Skin epidermis (tissue), 12 donors: Measurements from ENCODE around the gene CIITA.

ENCODE experiments used
- H3K27ac ChIP-seq, 21 experiments: fragments of 200-600 bp; sonication (generic) in 11 of 21; one replicate each; pipeline ENCODE4 v1.5.0; 2020; ENCODE audit warnings: mild to moderate bottlenecking in 3 of 21, inconsistent platforms in 2 of 21, moderate library complexity in 2 of 21
- H3K4me3 ChIP-seq, 7 experiments: fragments of 200-600 bp; sonication (generic) in 2 of 7; one replicate each; pipeline ENCODE4 v1.5.0; 2020; ENCODE audit warnings: inconsistent platforms in 2 of 7, mild to moderate bottlenecking in 2 of 7, moderate library complexity in 1 of 7

Gene CIITA

DNA sequence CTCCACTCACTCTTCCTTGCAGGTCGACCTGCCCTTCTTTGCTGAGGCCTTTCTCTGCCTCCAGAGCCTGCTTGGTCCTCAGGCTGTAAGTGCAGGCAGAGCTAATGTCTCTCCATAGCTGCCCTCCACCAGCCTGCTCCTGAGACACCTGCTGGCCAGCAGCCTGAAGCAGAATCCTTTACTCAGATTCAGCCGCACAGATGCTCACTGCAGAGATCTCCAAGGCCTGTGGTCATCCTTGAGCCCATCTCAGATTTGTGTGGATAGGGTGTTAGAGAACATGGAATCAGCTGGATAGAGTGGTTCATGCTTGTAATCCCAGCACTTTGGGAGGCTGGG, 53.7 kb downstream of the CIITA start:
- no peak overlapping the region for H3K4me3 ChIP-seq
- no peak overlapping the region for H3K27ac ChIP-seq

DNA sequence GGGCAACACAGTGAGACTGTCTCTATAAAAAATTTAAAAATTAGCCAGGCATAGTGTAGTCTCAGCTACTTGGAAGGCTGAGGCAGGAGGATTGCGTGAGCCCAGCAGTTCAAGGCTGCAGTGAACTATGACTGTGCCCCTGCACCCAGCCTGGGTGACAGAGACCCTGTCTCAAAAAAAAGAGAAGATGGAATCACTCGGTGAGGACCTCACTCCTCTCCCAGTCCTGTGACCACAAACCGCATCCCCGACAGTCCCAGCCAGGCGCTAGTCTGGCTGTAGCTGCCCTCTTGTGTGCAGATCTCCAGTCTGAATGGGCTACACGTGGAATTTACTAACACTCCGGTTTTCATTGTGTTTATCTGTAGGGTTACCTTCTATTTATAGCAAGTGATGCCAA, 54.1 kb downstream of the CIITA start:
- H3K27ac ChIP-seq: no peak overlapping the region

DNA sequence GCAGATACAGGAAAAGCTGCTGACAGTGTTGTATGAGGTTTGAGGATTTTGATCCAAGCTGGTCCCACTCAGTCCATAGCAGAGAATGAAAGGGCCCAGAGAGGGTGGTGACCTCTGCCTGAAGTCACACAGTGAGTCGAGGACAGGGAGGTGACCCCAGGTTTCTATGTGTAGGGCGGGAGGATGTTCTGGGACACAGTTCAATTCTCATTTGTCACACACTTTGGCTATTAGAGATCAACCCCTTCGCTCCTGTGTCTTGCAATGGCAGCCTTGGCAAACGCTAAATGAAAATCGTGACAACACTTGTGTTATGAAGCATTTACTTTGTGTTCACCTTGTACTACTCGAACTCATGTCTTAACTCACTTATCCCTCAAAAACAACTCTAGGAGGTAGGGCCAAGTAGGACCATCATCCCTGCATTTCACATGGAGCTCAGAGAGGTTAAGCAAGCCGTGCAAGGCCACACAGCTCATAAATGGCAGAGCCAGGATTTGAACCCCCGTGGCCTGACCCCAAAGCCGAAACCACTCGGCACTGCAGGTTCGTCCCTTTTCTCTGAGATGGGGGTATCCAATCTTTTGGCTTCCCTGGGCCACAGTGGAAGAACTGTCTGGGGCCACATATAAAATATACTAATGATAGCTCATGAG, 55.1 kb downstream of the CIITA start:
- H3K4me3 ChIP-seq: no peak overlapping the region
- no peak overlapping the region for H3K27ac ChIP-seq

More for the DNA sequence above, 54.1 kb downstream of the CIITA start:
- H3K4me3 ChIP-seq: no peak overlapping the region

DNA sequence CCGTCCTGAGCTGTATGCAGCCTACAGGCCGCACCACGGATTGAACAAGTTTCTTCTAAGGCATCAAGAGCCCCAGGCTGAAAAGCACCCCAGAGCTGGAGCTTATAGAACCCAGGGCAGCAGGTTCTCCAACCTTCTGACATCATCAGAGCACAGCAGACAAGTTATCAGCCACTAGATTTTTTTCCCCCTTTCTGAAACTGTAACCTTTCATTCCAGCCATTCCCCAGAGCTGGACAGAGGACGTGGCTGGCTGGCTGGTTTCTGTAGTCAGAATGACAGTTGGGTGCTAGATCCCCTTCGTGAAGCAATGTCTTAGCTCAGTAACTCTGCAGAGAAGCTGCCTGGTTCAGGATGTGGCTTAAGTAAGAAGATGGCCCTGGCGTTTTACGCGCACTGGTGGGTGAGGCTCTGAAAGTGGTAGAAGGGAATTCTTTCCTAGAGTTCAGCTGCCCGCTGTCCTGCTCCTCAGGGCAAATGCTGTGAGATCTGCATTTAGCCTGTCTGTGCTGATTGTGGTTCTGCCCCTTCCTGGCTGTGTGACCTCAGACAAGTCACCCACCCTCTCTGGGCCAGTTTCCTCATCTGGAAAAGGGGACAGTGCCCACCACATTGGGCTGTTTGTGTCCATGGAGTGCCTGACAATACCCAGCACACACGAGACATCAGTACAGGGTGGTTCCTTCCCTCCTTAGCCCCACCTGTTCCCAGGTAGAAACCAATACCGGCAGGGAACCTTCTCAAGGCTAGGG, 56.1 kb downstream of the CIITA start:
- no peak overlapping the region for H3K4me3 ChIP-seq
- H3K27ac ChIP-seq: no peak overlapping the region

DNA sequence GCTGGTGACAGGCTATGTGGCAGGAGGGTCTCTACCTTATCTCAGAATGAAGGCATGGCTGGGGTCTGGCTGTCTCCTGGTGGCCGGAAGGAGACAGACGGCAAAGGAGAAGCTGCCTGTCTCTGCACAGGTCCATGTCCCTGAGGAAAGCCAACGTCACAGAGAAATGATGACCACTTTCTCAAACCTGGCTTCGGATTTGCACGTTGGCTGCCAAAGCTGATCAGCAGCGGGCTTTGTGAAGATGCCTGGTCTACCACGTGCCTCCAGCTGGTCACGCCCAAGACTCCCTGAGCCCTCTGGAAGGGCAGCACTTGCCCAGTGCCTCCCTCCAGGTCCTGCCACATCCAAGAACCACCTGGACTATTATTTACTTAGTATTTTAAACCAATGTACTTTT, 56.9 kb downstream of the CIITA start:
- H3K27ac ChIP-seq: peak overlapping the region in 1 of 21 experiments; percentile 3

DNA sequence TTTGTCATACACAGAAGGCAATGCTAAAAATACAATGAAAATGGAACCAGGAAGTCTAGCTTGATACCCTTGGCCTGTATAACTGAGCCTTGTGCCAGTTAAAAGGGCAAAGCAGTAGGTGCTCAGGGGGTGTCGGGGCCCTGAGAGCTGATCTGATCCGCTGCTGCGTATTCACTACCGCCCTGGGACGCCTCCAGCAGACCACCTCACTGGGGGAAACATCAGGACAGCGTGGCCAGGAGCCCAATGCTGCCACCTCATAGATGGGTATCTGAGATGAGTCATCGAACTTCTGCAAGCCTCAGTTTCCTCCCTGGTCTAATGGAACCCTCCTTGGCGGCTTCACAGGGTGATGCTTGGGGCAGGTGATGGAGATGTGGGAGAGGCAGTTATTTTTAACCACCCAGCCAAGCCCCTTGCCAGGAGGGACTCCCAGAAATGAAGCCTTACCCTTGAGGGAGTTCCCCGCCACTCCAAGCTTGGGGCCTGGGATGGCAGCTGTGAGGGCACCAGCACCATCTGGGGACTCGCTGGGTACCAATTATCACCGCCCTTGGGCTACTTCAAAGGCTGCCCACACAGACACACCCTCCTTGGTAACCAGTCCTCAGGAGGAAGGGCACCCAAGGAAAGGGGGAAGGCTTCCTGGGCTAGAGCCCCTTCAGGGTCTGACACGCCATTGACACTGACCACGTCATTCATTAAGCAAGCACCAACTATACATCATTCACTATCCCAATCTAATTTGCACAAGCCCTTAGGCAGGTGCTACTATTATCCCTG, 57.5 kb downstream of the CIITA start:
- Histone ChIP-seq H3K4me3 (no peak overlapping the region), H3K27ac (peak overlapping the region in 1 of 21 experiments; percentile 3)

More for the DNA sequence above, 56.9 kb downstream of the CIITA start:
- H3K4me3 ChIP-seq: no peak overlapping the region

DNA sequence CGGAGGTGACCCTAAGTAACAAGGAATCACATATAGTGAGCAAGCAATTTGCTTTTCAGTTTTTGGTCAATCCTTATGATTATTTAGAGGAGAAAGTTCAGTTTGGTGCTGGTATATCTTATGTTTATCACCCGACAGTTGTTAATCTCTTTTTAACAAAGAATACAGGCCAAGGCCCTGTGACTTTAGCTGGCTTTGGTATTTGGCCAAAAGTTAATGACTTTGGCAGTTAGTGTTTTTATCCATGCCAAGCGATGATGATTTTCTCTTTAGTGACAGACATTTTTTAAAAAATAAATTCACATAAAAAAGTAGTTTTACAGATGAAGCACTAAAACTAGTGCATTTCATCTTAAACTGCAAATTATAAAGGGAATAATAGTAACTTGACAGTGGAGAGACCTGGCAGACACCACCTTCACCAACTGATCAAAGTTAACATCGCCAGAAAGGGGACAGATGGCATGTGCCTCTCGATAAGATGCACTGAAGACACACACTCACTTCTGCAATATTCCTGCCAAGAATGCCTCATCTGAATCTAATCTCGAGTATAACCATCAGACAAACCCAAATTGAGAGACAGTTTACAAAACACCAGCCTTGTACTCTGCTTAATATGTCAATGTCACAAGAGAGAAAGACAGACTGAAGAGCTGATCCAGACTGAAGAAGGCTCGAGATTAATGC, 58.4 kb downstream of the CIITA start:
- peak overlapping the region in 1 of 21 experiments; percentile 3 for H3K27ac ChIP-seq

DNA sequence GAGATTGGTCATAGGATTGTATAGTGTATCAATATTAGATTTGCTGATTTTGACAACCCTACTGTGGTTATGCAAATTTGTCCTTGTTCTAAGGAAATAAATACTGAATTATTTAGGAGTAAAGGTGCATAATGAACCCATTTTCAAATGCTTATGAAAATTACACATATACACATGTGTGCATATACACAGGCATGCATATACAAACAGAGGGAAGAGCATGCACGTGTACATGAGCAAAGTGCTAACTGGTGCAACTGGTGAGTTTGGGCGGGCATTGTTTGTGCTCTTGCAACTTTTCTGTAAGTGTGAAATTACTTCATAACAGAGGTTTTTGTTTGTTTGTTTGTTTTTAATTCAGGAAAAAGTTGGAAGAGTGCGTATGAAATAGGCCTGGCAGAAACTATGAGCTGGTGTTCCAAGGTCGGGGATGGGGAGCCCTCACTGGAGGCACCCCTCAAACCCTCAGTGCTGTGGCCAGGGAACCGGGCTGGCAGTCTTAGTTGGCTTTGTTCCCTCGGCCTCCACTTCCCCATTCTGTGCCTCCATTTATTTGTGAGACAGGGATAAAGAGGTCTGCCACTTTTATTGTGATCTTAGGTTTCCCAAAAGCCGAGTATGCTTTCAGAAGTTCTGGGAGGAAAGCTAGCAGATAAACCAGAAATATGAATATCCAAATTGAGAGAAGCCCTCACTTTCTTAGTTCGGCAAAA, 59.4 kb downstream of the CIITA start:
- H3K27ac ChIP-seq: peak overlapping the region in 6 of 21 experiments; percentile 19 to 66 (median 54)
- no peak overlapping the region for H3K4me3 ChIP-seq

More for the DNA sequence above, 58.4 kb downstream of the CIITA start:
- H3K4me3 ChIP-seq: no peak overlapping the region

DNA sequence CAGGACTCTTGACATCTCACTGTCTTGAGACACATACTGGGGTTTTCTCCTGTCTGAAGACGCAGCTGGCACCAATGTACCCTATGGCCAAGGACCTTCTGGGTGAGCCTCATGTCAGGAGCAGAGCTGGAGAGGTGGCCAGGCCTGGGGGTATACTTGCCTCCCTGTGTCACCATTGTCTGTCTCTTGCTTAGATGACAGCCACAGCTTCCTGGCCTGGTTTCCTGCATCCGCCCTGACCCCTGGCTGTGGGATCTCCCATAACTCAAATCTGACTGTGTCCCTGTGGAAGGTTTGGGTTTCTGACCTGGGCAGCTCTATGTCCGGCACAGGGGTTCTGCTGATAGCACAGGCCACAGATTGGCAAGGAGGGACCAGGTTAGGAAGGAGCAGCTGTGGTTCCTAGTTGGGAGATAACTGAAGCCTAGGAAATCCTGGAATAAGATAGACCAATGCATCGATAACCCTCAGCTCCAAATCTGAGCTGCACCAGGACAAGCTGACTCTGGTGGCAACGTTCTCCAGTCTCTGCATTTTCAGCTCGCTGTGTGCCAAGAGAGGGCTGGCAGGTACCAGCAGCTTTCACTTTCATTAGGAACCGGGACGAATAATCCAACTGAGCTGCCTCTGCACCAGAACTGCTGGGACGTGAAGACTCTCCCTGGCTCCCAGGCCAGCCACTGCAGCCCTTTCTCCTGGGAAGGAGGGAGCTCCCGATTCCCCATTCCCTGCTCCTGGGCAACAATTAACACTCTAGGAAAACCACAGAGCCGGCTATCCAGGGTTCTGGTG, 60.3 kb downstream of the CIITA start:
- peak overlapping the region in 4 of 7 experiments; percentile 6 to 18 (median 8) for H3K4me3 ChIP-seq
- peak overlapping the region in 15 of 21 experiments; percentile 8 to 66 (median 45) for H3K27ac ChIP-seq

DNA sequence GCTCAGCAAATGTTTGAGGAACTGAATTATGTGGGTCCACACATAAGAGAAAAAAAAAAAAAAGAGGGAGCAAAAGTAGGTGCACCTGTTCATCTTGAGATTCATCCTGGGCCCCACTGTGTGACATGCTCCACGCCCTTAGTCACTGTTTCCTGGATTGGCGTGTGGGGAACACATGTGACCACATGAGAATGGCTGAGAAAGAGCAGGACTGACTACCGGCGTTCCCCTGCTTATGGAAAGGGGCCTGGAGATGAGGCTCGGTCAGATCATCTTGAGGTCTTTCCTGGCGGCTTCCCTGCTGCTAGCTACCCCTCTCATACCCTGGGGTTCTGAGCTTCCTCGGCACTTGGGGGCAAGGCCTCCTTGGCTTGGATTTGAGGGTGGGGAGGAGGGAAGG, 61.3 kb downstream of the CIITA start:
- H3K27ac ChIP-seq: peak overlapping the region in 13 of 21 experiments; percentile 11 to 66 (median 36)
- no peak overlapping the region for H3K4me3 ChIP-seq

DNA sequence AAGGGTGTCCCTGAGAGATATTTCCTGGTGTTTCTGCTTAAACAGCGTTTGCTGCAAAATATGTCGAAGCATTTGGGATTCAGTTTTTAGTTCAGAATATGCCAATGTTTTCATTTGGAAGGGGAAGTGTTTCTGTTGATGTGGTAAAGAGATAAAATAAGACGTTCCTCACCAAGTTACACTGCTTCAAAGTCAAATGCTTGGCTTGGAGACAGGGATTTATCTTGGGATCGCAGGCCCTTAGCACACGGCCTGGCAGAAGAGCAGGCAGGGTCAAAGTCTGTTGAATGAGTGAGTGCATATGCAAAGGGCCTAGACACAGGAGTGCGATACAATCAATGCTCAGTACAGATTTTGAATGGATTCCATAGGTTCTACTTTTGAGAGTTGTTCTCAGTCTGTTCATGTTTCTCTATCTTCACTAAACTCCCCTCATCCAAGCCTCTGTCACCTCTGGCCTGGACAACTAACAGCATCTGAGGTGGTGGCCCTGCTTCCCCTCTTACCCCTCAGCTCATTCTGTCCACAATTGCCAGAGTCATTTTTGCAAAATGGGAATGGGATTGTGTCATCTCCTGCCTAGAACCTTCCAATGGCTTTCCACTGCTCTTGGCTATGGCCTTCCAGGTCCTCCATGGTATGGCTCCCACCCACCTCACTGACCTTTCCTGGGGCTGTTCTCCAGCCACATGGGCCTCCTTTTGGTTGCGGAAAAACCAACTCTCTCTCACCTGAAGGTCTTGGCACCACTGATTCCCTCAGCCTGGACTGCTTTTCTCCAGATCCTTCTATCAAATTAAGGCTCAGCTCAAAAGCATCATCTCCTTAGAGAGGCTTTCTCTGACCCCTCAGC, 62.0 kb downstream of the CIITA start:
- Histone ChIP-seq H3K27ac (peak overlapping the region in 13 of 21 experiments; percentile 13 to 92 (median 42)), H3K4me3 (no peak overlapping the region)

DNA sequence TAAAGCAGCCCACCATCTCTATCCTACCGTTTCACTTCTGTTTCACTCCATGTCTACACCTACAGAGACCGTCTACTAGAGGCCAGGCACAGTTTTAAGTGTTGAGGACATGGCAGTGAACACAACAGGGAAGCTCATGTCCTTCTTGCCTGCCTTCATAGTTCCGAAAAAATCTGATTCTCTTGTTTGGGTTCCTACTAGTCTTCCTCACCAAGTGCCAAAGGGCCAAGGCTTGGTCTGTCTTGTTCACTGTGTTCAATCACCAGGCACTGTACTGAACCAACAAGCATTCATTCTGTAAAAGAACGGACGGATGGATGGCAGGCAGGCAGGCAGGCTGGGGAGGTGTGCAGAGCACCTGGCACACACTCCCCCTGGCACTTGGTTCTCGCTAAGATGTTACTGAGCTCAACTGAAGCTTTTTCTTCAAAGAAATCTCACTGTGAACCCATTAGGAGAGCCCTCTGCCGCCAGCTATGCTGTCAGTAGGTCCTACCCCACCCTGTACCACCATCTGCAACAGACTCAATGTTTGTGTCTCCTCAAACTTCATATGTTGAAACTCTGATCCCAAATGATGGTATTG, 62.7 kb downstream of the CIITA start:
- H3K27ac ChIP-seq: peak overlapping the region in 7 of 21 experiments; percentile 14 to 94 (median 66)
- peak overlapping the region in 1 of 7 experiments; percentile 2 for H3K4me3 ChIP-seq

DNA sequence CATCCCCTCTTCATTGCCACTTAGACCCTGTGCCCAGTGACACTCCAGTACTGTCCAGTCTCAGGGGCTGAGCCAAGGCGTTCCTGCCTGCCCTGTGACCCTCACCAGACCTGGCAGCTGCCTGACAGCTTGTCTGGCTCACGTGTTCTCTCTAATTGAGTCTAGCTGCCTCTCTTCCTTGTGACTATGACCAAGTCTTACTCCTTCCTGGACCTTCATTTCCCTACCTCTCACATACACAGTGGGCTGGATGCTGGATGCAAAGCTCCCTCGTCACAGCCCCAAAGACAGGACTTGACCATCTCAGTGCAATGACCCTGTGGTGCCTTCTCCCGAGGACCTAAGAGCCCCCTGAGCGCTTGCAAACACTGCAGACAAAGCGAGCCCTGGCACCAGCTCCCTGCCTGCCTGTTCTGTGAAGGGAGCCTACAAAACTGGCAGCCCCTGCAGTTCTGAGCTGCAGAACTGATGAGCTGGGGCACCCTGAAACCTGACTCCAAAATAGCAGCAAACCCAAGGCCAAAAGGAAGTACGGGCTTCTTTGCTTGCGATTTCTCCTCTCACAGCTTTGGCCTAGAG, 63.6 kb downstream of the CIITA start:
- Histone ChIP-seq H3K27ac (peak overlapping the region in 17 of 21 experiments; percentile 11 to 94 (median 85)), H3K4me3 (peak overlapping the region; percentile 66 to 94 (median 79))

DNA sequence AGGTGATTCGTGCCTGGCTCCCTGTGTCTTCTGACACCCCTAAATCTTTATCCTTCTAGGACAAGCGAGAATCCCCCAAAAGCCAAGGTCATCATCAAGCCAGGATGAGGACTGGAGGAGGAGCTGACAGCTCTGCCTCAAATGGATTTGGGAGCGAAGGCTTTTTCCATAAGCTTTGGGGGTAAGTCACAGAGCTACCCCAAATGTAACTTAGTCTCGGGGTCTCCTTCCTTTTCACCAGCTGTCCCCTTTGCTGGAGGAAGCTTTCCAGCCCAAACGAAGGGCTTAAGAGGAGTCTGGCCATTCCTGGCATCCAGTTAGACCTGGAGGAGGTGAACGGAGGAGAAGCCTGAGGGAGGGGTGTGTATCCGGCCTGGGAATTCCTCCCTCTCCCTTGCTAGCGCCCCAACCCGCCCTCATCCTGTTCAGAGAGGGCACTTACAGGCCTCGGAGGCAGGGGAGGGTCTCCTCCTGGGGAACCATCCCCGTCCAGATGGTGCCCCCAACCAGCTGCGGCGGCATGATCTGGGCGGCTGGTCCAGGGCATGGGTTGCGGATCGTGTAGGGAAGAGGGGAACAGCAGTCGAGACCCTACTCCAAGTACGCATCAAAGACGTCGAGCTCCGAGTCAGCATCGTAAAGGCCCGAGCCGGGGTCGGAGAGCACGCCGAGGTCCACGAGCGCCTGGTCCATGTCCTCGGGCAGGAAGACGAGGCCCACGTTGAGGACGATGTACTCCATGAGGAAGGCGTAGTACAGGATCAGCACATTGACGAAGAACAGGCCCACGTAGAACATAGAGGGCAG, 64.3 kb downstream of the CIITA start:
- peak overlapping the region; percentile 66 to 94 (median 79) for H3K4me3 ChIP-seq
- peak overlapping the region; percentile 17 to 94 (median 85) for H3K27ac ChIP-seq

DNA sequence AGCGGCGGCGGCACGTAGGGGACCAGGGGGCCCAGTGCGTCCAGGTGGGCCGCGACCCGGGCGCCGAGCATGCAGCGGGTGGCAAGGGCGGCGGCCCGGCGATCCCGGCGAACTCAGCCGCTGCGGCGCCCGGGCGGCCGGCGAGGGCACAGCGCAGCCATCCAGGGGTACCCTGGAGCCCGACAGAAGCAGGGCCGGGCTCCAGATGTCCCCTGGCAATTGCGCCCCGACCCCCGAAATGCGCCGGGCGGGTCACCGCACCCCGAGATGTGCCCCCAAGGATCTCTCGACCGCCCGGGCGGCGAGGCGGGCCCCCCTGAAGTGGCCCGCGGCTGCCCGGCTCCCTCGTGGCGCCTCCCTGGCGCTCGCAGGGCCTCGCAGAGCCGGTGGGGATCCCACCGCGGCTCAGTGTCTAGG, 64.9 kb downstream of the CIITA start:
- Histone ChIP-seq H3K4me3 (peak overlapping the region; percentile 66 to 94 (median 79)), H3K27ac (peak overlapping the region; percentile 61 to 94 (median 86))
